HG03025 (cell line): ENCODE measurements around the gene ZNF273.

Experiments
- ATAC-seq: cut with Tn5 transposase; IDR thresholded peaks from one replicate; pipeline ENCODE4 v1.9.1; 2021; ENCODE audit warnings: mild to moderate bottlenecking, moderate library complexity; ENCODE audit not compliant: unreplicated experiment, low FRiP score

ZNF273 gene

DNA sequence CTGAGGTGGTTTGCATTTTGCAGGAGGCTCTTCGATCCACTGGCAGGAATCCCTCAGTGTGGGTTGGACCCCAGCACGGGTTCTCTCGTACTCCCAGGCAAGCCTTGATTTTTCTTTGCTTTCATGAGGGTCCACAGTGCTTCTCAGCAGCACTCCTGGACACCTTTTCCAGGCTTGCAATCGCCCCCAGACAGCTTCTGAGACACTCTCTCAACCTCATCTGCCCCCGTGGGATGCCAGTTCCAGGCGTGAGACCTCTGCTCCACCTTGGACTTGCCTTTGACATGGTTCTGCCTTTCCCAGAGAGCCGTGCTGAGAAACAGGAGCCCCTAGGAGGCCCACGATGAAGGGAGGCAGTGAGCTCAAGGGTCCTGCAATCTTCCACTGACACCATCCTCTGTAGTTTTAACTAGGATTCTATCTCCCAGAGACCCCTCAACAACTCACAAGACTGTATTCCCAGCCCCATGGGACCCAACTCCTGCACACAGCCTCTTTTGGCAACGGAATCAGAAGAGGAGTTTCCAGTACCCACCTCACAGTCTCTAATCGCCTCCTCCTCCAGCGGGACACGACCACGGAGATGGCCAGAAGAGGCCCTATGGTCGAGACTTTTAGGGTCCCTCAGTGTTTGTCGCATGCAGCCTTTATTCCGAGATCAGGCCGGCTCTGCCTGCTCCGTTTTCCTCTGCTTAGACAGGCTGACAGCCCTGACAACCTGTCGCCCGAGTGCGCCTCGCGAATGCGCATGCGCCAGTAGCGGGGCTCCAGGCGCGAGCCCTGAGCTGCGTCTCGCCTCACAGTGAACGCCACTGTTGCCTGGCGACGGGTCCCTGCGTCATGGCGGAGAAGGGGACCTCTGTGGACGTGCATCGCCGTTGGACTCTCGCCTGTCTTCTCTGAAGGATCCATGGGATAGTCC is 26.0 kb upstream of the ZNF273 start:
- ATAC-seq: no peak

- no peak for ATAC-seq
Measured at GRCh38 chr7:64877714-64878610, 25.1 kb upstream of the ZNF273 start.

GRCh38 chr7:64878684-64879083 is 24.4 kb upstream of the ZNF273 start:
- ATAC-seq: no peak

GRCh38 chr7:64879086-64879730 is 23.9 kb upstream of the ZNF273 start:
- ATAC-seq: no peak

GRCh38 chr7:64879800-64880199 is 23.3 kb upstream of the ZNF273 start:
- no peak for ATAC-seq

DNA sequence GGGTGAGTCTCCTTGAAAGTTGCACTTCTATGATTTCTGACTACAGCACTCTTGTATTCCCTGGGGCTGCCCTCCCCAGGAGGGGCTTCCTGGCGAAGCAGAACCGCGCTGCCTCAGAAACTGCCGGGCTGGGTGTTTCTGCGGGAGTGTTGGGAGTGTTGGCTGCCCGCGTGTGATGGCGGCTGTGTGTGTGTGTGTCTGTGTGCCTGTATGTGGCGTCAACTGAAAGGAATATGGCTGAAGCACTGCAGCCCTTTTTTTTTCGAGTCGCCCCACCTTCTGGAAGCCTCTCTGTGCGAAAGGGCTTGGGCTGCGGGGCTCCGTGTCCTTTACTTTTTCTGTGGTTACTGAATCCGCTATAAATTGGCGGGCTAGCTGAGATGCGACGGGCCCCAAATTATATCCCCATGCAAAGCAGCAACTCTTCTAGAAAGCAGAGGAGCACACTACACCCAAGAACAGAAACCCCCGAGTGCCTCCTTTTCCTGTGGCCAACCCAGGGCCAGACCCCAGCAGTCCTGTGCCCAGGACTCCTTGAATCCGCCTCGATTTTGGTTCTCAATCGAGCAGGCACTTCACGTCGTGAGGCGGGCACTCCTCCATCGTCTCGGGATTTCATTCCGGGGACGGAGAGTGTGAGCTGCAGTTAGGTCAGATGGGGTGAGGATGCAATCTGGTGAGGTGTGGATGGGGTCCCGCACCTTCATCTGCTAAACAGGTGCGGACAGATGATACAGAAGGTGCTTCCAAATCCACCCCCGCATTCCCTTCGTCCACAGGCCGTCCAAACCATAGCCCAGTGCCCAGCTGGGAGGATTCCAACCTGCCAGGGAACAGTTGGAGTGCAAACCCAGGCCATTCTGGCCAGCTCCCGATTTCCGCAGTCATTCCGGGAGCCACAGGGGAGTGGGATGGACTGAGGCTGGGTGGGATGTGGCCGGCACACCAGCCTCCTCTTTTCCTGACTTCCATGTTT is 22.5 kb upstream of the ZNF273 start:
- no peak for ATAC-seq

DNA sequence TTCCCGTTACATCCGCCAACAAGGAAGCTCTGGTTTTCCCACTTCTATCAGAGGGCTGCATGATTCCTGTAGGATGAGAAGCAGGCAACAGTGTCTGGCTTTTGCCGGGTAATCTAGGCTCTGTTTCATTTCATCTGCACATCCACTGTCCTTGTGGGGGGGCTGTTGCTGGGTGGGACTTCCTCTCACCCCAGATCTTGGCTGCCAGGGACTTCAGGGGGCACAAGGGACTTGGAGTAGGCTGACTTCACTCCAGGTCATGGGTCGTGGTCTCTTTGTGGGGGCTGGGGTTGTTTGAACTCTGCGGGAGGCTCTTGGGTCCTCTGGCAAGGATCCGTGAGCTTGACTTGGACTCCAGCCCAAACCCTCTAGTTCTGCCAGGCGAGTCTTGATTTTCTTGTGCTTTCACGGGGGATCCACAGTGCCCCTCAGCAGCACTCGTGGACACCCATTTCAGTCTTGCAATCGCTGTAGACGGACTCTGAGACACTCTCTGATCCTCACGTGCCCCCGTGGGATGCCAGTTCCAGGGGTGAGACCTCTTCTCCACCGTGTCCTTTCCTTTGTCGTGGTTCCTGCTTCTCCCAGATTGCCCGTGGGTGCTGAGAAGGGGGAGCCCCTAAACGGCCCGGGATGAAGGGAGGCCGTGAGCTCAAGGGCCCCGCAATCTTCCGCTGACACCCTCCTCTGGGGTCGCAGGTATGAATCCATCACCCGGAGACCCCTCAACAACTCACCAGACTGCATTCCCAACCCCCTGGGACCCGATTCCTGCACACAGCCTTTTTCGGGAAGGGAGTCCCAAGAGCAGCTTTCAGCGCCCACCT is 21.4 kb upstream of the ZNF273 start:
- ATAC-seq: no peak

DNA sequence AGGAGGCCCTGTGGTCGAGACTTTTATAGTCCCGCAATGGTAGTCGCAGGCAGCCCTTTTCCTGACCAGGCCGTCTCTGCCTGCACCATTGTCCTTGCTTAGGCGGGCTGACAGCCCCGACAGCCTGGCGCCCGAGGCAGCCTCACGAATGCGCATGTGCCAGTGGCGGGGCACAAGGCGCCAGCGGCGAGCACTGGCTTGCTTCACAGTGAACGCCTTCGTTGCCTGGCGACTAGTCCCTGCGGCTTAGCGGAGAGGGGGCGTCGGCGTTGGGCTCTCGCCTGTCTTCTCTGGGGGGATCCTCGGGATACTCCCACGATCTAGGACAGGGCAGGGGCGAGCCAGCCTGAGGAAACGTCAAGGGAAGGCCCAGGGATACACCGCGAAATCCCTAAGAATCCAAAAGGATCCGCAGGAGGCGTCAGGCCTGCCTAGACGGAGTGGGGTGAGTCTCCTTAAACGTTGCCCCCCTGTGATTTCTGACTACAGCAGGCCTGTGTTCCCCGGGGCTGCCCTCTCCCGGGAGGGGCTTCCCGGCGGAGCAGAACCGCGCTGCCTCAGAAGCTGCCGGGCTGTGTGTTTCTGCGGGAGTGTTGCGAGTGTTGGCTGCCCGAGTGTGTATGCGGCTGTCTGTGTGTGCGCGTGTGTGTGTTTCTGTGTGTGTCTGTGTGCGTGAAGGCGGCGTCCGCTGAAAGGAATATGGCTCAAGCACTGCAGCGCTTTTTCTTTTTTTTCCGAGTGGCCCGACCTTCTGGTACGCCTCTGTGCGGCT is 20.5 kb upstream of the ZNF273 start:
- no peak for ATAC-seq

DNA sequence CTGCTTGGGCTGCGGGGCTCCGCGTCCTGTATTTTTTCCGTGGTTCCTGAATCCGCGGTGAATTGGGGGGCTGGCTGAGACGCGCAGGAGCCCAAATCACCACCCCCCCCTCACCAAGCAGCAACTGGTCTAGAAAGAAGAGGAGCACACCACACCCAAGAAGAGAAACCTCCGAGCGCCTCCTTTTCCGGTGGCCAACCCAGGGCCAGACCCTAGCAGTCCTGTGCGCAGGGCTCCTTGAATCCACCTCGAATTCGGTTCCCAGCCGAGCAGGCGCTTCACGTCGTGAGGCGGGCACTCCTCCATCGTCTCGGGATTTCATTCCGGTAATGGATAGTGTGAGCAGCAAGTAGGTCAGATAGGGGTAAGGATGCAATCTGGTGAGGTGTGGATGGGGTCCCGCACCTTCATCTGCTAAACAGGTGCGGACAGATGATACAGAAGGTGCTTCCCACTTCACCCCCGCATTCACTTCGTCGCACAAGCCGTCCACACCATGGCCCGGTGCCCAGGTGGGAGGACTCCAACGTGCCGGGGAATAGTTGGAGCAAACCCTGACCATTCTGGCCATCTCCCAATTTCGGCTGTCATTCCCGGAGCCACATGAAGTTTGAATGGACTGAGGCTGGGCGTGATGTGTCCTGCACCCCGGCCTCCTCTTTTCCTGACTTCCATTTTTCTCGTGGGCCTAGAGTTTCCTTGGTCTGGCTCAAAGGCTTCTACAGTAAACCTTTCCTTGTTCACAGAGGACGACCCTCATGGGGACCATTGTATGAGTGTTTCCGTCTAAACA is 19.8 kb upstream of the ZNF273 start:
- no peak for ATAC-seq

DNA sequence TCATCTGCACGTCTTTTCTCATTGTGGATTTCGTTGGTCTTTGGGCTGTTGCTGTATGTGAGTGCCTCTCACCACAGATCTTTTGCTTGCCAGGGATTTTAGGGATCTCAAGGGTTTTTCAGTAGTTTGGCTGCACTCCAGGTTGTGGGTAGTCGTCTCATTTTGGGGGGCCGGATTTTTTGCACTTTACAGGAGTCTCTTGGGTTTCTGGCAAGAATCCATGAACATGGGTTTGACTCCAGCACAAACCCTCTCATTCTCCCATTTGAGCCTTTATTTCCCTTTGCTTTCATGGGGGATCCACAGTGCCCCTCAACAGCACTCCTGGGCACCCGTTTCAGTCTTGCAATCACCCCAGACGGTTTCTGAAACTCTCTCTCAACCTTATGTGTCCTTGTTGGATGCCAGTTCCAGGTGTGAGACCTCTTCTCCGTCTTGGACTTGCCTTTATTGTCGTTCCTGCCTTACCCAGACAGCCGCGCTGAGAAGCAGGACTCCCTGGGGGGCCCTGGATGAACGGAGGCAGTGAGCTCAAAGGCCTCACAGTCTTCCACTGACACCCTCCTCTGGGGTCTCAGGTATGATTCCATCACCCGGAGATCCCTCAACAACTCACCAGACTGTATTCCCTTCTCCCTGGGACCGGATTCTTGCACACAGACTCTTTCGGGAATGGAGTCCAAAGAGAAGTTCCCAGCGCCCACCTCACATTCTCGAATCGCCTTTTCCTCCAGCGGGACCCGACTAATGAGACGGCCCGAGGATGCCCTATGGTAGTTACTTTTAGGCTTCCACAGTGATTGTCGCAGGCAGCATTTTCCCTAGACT is 18.8 kb upstream of the ZNF273 start:
- no peak for ATAC-seq

- no peak for ATAC-seq
Measured at GRCh38 chr7:64884913-64885370, 18.1 kb upstream of the ZNF273 start.

DNA sequence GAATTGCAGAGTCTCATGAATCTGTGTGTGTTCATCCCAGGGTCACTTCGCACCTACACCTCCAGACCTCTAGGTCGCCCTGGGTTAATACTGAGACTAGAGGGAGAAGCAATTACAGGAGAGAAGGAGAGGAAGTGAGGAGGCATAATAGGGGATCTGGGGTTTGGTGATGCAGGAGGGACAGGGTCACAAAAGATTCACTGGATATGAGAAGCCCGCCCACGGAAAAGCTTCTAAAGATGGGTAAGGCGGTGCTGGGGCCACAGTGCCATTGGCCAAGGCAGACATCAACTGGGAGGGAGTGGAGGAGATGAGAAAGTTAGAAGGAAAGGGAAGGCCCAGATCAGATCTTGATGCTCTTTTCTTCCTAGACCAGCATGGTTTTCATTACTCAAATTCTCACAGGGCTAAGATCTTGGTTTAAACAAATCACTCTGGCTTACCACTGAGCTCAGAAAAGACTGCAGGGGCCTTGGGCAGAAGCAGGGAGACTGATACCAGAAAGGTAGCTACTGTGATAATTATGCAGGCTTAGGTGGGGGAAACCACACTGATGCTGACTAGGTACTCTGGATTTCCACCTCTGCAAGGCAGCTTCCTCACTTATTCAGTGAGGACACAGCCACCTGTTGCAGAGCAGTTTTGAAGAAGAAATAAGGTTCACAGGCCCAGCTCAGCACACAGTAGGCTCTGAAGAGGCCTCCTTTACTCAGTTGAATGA is 17.4 kb upstream of the ZNF273 start:
- ATAC-seq: no peak

DNA sequence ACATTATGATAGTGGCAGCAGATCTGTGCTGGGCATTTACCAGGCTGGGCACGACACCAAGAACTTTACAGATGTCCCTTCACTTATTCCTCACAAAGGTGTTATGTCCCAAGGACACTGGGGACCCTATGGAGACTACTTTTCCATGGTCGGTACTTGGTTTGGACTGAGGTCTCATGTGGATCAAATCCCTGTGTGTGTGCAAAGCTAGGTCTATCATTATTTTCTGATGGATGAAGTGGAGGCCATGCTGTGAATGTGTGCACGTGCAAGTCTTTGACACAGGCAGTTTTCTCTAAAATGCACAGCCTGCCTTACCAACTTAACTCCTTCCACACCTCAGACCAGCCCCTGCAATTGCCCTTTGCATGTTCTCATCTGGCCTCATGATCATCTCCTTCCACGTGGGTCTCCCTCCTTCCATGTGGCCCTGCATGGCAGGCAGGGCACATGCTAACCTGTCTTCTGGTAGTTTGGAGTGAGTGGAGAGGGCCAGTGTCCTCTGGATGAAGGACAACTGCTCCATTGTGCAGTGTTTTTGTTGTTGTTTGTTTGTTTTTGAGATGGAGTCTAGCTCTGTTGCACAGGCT is 16.0 kb upstream of the ZNF273 start:
- no peak for ATAC-seq

DNA sequence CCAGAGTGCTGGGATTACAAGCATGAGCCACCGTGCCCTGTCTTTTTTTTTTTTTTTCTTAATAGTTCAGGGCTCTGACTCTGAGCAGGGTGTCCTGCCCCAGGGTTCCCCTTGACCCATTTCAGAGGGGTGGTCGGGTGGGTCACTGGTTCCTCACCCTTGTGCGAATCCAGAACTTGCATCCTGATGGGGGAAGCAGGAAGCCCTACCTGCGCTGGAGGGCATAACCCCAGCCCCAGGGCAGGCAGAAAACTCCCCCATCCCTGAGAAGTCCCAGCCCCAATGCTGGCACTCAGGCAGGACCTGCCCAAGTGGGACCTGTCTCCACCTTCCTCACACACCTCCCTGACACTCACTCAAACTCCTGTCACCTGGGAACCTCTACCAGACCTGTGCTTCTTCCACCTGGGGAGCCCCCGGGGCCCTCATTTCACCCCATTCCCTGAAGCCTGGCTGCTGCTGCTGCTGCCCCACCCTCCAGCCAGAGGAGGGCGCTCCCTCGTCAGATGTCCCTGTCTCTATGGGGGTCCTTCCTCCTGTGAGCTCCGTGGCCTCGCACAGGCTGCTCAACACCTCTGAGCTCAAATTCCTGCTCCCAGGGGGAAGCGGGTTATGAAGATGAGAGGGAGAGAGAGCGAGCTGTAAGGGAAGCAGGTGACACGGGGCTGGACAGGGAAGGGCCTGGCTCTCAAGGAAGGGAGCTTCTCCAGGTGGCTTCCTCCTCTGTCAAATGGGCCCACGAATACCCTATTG is 15.1 kb upstream of the ZNF273 start:
- ATAC-seq: no peak

- no peak for ATAC-seq
Measured at GRCh38 chr7:64888561-64888900, 14.5 kb upstream of the ZNF273 start.
